Stimulated activated CD8-positive, alpha-beta memory T cell treated with anti-CD3 and anti-CD28 coated beads, Interleukin-7, amount 100 ng/mL, for 24 hours (primary cell): ENCODE results near the gene ZC3H12C.

Experiments
- DNase-seq: peaks from one replicate; pipeline ENCODE4 v3.0.0-alpha.2; 2020; ENCODE audit warnings: low read depth

Gene ZC3H12C

GRCh38 chr11:110077346-110077745, 15.8 kb upstream of the ZC3H12C start:
- DNase-seq: no peak

- no peak for DNase-seq
These were observed 15.3 kb upstream of the ZC3H12C start for GRCh38 chr11:110077831-110078325.

- DNase-seq: no peak
These were observed 14.2 kb upstream of the ZC3H12C start for GRCh38 chr11:110078923-110079544.

DNA sequence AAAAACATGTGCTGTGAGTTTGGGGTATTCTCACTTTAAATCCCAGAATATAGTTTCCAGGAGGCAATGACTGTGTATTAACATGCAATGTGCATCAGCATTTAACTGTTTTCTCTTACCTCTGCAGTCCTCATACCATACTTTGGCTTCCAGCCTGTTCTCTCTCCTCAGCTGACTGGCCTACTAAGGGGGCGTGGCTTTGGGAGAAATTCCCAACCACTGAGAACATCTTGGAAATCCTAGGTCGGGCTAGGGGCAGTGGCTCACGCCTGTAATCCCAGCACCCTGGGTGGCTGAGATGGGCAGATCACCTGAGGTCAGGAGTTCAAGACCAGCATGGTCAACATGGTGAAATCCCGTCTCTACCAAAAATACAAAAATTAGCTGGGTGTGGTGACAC, 13.5 kb upstream of the ZC3H12C start:
- DNase-seq: no peak

DNA sequence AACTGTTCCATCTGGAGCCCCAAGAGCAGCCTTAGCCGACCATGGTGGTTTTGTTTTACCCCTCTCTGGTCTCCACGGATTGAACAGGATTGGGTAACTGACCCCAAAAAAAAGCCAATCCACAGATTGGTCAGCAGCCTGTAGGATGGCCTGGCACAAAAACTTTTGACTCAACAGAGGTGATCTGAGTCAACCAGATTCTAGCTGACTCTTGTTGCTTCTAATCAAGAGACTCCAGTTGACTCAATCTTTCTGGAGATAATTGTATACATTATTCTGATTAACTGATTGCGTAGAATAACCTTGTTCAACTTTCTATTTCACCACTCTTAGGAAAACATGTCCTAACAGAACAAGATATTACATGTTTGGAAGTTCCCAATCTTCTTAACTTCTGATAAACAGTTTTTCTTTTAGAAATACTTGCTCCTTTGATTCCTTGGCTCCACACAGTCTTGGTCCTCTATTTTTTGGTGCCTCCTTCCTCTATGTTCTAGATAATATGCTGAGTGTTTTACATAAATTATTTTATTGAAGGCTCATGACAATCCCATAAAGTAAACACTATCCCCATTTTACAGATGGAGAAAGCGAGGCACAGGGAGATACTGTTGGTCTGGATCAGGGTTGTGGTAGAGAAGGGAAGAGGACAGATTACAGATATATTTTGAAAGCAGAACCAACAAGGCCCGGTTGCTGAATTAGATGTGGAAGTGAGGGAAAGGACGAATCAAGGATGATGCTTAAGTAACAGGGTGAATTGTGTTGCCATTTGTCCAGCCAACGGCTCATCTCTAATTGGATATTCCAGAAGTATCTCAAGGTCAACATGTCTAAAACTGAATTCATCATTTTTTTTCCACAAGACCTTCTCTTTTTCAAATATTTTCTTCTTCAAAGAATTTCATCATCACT, 11.5 kb upstream of the ZC3H12C start:
- no peak for DNase-seq

- DNase-seq: no peak
These were observed 10.3 kb upstream of the ZC3H12C start for GRCh38 chr11:110082899-110083298.

DNA sequence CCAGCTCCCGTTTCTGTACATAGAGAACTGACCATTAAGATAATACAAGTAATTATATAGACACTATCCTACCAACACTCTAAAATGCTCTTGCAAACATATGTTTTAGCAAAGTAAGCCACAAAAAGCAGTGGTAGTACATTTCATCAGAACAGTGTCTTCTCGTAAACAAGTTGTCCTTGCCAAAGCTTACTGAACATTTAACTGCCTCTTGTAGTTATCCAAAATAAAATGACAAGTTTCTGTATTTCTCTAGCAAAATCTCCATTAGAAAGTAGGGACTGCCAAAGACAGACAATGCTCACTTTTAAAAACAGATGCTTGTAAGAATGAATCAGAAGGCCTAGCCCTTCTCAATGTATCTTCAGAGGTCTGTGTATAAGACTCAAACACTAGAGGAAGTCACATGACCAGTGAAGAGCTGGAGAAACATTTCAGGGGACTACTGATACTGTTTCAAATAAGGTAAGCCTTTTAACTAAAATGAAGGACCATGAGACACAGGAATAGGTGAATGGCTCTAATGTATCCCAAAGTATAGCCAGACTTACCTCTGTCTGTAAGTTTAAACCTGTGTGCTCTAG, 7.8 kb upstream of the ZC3H12C start:
- DNase-seq: no peak

GRCh38 chr11:110086892-110087309, 6.3 kb upstream of the ZC3H12C start:
- DNase-seq: no peak

- DNase-seq: no peak
These were observed 5.2 kb upstream of the ZC3H12C start for GRCh38 chr11:110087812-110088534.

DNA sequence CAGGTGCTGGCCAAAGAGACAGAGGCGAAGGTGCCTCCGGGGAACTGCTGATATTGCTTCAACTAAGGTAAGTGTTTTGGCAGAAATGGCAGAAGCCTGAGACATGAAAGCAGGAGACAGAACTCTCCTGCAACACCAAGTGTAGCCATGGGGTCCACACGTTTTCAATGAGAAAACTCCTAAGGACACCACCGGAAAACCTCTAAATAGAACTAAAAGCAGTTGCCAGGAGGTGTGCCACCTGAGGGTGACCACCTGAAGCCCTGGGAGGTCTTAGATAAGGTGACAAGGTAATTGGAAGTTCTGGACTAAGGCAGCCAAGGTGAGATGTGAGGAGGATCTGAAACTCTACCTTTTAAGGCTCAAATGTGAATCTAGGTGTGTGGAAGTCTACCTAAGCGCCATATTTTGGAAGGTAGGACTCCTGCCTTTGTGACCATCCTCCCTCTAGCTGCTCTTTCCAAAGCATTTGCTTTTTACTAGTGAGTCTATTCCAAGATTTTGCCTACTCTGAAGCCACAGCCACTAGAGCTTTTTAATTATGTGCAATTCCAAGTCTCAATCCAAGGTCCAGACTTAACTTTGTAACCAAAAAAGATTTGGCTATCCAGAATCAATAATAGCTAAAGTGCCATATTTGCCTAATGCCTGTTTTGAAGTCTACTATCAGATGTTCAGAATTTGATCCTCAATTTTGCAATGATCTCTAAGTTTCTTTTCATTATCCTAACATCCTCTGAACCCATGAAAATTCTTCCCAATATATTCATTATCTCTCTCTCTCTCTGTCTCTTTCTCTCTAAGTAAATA, 4.5 kb upstream of the ZC3H12C start:
- DNase-seq: no peak

DNA sequence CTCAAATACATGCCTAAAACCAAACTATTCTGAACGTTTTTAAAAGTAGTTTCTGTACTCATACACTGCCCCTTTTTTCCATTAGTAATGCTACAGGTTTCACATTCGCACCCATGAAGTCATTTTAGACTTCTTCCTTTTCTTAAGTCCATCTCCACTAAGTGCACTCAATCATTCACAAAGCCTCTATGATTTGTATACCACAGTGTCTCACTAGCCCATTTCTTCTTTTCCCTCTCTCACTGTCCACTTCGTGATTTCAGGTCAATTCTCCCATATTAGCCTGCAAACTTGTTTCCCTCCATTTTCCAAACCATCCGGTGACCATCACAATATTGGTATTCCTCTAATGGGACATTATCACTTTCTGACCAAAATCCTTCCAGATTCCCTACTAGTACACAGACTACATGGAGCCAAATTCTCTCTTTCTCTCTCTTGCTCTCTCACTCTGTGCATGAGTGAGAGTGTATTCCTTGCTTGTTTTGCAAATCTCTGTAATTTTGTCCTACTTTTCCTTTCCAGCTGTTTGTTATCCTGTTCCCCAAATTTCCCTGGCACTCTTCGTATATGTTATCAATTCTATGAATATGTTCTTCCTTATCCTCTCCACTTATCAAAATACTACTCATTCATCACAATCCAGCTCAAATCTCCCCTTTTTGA, 3.4 kb upstream of the ZC3H12C start:
- no peak for DNase-seq

DNA sequence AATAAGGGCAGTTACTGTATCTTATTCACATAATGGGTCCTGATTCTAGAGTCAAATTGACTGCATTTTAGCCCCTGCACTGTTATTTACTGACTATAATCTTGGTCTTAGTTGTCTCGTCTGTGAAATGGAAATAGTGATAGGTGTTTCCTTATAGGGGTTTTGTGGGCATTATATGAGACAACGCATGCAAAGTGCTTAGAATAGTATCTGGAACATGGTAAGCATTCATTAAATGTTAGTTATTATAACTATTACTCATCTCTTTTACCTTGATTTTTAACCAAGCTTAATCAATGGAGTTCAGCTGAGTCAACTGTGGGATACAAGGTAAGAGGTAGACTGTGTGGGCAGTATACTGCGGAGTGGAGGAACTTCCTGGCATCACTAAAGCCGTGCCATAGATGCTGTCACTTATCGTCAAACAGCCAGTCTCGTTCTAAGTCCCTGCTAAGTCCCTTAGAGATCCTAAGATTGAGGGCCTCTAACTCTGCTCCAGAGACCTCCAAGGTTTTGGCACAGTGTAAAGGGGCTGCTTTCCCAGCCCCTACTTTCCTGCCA, 2.6 kb upstream of the ZC3H12C start:
- DNase-seq: no peak

DNA sequence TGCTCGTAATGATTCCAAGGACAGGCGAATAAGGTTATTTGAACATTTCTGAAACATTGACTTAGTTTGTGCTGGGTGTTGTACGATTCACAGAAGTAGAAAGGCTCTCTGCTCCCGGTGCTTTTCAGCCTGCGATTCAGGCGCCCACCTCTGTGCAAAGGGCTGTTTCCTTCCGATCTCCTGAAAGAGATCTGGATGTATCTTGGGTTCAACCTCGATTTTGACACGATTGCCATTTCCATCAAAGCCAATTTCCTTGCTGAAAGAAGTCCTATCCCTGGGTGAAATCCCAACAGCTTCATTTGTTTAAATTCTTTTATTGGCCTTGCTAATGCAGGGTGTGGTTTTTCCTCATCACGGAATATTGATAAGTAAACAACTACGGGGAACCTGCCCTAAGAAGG, 1.1 kb upstream of the ZC3H12C start:
- no peak for DNase-seq

DNA sequence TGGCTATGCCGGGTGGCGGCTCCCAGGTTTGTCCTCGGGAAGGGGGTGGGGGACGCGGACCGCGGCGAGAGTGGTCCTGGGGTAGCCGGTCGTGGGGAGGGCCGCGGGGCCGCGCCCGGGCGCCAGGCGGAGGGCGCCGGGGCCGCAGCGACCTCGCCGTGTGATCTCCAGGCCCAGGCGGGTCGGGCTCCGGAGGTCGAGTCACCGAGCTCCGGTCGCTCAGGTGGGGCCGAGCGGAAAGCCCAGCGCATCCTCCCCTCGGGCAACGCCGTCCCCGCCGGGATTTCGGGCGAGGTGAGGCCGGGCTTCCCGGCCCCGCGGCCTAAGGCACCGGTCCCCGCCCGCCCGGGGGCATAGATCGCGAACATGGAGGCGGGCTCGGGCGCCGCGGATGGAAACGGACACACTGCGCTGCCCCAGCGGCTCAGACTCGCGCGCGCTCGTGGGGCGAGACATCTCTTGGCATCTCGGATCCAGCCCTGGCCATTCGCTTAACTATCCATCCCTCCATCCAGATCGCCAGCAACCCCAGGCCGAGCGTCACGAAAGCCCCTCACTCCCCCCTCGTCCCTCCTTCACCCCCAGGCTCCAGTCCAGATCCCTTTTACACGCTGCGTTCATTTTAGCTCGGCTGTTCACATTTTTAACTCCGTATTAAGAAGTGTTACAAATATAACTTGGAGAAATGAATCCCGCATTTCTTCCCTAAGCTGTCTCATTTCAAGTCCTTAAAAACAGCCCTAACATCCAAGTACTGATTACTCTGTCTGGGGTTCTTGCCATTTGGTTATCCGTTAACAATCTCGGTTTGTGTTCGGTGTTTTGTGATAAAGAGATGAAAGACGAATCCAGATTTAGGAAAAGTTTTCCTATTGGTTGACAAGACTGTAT, 460 bp downstream of the ZC3H12C start:
- DNase-seq: no peak

DNA sequence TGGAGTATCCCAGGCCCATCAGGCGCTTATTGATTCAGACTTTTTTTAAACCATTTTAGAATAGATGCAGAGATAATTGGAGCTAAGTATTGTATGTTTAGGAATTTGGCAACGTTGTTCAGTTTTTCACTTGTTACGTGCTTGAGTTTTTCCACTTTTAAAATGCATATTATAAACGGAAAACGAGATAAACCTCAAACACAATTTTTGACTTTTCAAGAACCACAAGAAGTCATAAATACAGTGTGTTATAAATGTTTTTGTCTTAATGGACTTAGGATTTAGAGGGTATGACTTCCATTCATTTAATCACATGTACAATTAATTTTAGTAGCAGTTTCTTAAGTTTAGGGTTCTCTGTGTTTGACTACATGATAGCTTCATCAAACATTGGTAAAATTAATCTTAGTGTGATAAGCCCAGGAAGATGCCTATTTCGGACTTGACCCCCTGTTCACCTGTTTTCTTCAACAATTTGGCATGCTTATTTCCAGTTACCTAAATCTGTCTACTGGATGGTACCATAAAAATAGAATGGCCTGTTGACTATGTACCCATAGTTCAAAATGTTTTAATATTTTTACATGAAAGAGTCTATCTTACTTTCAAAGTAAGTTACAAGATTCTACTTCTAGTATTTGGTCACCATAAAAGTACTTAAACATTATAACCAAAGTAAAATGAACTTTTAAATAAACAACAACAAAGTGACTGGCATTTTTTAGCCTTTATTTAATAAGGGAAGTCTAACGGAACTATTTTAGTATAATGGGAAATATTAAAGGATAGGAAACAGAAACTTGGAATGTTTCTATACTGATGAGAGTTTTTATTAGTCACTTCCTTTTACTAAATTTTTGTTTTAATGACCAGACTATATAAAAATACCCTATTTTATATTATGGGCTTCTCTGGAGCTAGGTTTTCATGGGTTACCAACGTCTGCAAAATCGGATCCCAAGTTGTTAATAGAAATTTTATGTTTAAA, 1.4 kb downstream of the ZC3H12C start:
- no peak for DNase-seq

DNA sequence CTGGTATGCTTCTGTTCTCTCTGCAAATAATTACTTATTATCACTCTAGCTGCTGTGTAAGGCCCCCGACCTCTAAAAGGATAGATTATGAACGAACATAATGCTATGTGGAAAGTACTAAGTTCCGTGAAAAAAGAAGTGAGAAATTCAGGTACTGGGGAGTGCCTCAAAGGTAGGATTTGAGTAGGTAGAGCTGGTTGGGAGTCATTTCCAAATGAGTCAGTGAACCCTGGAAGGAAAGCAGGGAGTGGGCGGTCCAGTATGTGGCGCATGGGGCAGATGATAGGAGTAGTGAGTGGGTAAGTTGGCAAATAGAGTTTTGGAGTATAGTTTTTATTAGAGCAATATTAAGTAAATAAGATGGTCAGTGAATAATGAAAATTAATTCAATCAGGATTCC, 2.4 kb downstream of the ZC3H12C start:
- DNase-seq: no peak

GRCh38 chr11:110096496-110096895, 3.3 kb downstream of the ZC3H12C start:
- DNase-seq: no peak

DNA sequence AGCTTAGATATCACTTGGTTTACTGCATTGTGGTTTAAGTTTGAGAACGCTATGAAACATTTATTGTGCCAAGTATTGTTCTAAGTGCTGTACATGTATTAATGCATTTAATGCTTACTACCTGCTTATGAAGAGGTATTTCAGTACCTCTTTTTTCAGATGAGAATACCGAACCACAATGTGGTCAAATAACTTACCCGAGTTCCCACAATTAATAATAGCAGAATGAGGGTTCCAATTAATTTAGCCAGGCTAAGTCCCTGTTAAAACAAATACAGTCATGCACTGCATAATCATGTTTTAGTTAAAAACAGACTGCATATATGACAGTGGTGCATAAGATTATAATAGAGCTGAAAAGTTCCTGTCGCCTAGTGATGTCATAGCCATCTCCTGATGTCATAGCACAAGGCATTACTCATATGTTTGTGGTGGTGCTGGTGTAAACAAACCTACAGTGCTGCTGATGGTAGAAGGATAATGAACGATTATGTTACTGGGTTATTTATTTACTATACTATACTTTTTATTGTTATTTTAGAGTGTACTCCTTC, 4.3 kb downstream of the ZC3H12C start:
- no peak for DNase-seq
